K562 (cell line): Measurements from ENCODE around the gene ZNF672. TPM values are rescaled to one million over a fixed set of nuclear protein-coding genes. Genes with fewer than 3 reads are reported as not detected.
A peak's percentile ranks its signal among the peaks of the same experiment; 100 is the strongest.

ENCODE experiments used
- ARNT ChIP-seq, 2 experiments: fragments of 450-650 bp; IDR thresholded peaks; 2 replicates each; pipeline ENCODE4 v1.6.1; 2016; ENCODE audit warnings: mild to moderate bottlenecking in 1 of 2
- BRD4 ChIP-seq: fragments of 200-600 bp; sonication (generic); IDR thresholded peaks from 2 replicates; pipeline ENCODE4 v1.6.1; 2017; ENCODE audit warnings: inconsistent platforms
- CC2D1A ChIP-seq: fragments of 450-650 bp; IDR thresholded peaks from 2 replicates; pipeline ENCODE4 v1.6.1; 2017; ENCODE audit warnings: mild to moderate bottlenecking
- CHD2 ChIP-seq: IDR thresholded peaks from 2 replicates; pipeline ENCODE4 v1.6.1; 2011; ENCODE audit warnings: low read depth, low read length
- DNMT1 ChIP-seq: fragments of 450-650 bp; IDR thresholded peaks from 2 replicates; pipeline ENCODE4 v1.6.1; 2016; ENCODE audit warnings: antibody characterized with exemption, mild to moderate bottlenecking
- FOSL1 ChIP-seq: fragments of 200-800 bp; sonication (Bioruptor generic); conservative IDR thresholded peaks from 2 replicates; pipeline ENCODE4 v1.6.1; 2016; ENCODE audit warnings: missing genetic modification characterization, missing compliant biosample characterization
- HDAC3 ChIP-seq: fragments of 450-650 bp; IDR thresholded peaks from 2 replicates; pipeline ENCODE4 v1.6.1; 2018; ENCODE audit warnings: borderline replicate concordance, mild to moderate bottlenecking, moderate library complexity; ENCODE audit not compliant: partially characterized antibody
- IFI16 ChIP-seq: fragments of 250-450 bp; sonication (Bioruptor Pico); IDR thresholded peaks from 2 replicates; pipeline ENCODE4 v2.1.2; 2022; ENCODE audit warnings: mild to moderate bottlenecking, inconsistent platforms
- MED1 ChIP-seq: sonication (generic); formaldehyde crosslinking; IDR thresholded peaks from 2 replicates; pipeline ENCODE4 v1.8.1; 2023; ENCODE audit warnings: missing genetic modification reagents, borderline replicate concordance
- NR2C1 ChIP-seq, 2 experiments: fragments of 450-650 bp; IDR thresholded peaks; 2 replicates each; pipeline ENCODE4 v1.6.1; 2017; ENCODE audit warnings: mild to moderate bottlenecking in 2 of 2, antibody characterized with exemption in 1 of 2, inconsistent platforms in 1 of 2, missing compliant biosample characterization in 1 of 2, missing genetic modification characterization in 1 of 2
- POLR2H ChIP-seq: IDR thresholded peaks from 2 replicates; pipeline ENCODE4 v1.6.1; 2016; ENCODE audit warnings: missing genetic modification characterization, low read depth, mild to moderate bottlenecking, control low read depth, missing compliant biosample characterization, moderate library complexity
- ZKSCAN1 ChIP-seq: fragments of 150-350 bp; IDR thresholded peaks from 2 replicates; pipeline ENCODE4 v1.6.1; 2016; ENCODE audit warnings: low read depth, low read length
- ZNF696 ChIP-seq: fragments of 250-450 bp; sonication (Bioruptor Pico); conservative IDR thresholded peaks from 2 replicates; pipeline ENCODE4 v1.4.0; 2020; ENCODE audit warnings: mild to moderate bottlenecking, moderate library complexity
- ZNF717 ChIP-seq: fragments of 250-450 bp; sonication (Bioruptor Pico); IDR thresholded peaks from 2 replicates; pipeline ENCODE4 v1.5.0; 2021
- ZNF76 ChIP-seq: fragments of 250-450 bp; sonication (Bioruptor Pico); IDR thresholded peaks from 2 replicates; pipeline ENCODE4 v1.4.0; 2020; ENCODE audit warnings: mild to moderate bottlenecking, moderate library complexity, borderline replicate concordance
- polyA plus RNA-seq, 8 experiments: library from polyadenylated mRNA; depleted of rRNA in 4 of 8; stranded (reverse) in 5 of 8; unstranded in 3 of 8; fragments of >200 nt; fragmentation: Nextera tagmentation in 2 of 8; fragmentation: Illumina TruSeq in 1 of 8; extraction: Ambion mirVana in 2 of 8; extraction: Trizol in 1 of 8; gene quantifications; 2 replicates each; pipeline versions ENCODE4 v1.2.1 to v1.2.3, GENCODE V29; 2011 to 2014; ENCODE audit warnings: inconsistent platforms in 1 of 8, missing spikeins in 1 of 8
- total RNA-seq, 7 experiments: library from RNA; depleted of rRNA in 6 of 7; stranded (reverse); fragments of >200 nt in 6 of 7; fragmentation: Illumina TruSeq in 2 of 7; extraction: Trizol in 2 of 7; gene quantifications; 2 replicates each; pipeline versions ENCODE4 v1.2.1 to v1.2.3, GENCODE V29; 2011 to 2021; ENCODE audit warnings: low replicate concordance in 1 of 7
- TF ChIP-seq, protein P1 (sequence below): fragments of 450-650 bp; IDR thresholded peaks from 2 replicates; pipeline ENCODE4 v1.7.1; 2018; ENCODE audit warnings: mild to moderate bottlenecking, low read depth; ENCODE audit not compliant: partially characterized antibody
- TF ChIP-seq, protein P2 (sequence below): fragments of 450-650 bp; IDR thresholded peaks from 2 replicates; pipeline ENCODE4 v1.6.1; 2018; ENCODE audit not compliant: partially characterized antibody
- TF ChIP-seq, protein P3 (sequence below), 2 experiments: fragments of 450-650 bp; IDR thresholded peaks; 2 replicates each; pipeline ENCODE4 v1.6.1; 2018; ENCODE audit warnings: mild to moderate bottlenecking in 2 of 2, low read depth in 1 of 2; ENCODE audit not compliant: partially characterized antibody in 2 of 2

The ZNF672 gene
- total and polyA plus RNA-seq, 9 of the 15 experiments (the other 6 are each of a cell fraction or from before 2014, with no cell fraction given), result 1.9 to 57.9 (median 24.1) TPM

DNA sequence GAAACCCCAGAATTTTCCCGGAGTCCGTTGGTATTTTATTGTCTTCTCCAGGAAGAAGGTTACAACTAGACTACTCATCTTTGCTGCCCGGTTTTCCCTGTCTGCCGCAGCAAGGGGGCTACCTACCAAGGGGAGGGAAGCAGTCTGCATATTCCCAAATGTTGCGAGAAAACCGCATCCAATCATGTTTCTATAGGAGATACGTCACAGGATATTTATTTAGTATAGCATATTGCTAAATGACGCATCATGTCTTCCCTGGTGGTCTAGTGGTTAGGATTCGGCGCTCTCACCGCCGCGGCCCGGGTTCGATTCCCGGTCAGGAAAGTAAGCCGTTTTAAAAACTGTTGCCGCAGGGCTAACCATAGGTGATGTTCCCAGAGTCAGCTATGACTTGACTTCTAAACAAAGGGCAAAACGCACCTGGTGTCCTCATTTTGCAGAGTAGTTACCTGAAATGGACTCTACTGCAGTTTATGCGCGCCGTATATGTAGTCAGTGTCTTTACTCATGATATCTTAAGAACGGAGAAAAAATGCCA lies 36.0 kb downstream of the ZNF672 start (continued):
- TF ChIP-seq, protein P1, sequence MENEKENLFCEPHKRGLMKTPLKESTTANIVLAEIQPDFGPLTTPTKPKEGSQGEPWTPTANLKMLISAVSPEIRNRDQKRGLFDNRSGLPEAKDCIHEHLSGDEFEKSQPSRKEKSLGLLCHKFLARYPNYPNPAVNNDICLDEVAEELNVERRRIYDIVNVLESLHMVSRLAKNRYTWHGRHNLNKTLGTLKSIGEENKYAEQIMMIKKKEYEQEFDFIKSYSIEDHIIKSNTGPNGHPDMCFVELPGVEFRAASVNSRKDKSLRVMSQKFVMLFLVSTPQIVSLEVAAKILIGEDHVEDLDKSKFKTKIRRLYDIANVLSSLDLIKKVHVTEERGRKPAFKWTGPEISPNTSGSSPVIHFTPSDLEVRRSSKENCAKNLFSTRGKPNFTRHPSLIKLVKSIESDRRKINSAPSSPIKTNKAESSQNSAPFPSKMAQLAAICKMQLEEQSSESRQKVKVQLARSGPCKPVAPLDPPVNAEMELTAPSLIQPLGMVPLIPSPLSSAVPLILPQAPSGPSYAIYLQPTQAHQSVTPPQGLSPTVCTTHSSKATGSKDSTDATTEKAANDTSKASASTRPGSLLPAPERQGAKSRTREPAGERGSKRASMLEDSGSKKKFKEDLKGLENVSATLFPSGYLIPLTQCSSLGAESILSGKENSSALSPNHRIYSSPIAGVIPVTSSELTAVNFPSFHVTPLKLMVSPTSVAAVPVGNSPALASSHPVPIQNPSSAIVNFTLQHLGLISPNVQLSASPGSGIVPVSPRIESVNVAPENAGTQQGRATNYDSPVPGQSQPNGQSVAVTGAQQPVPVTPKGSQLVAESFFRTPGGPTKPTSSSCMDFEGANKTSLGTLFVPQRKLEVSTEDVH, result peak; percentile 26
- TF ChIP-seq ZNF76 (CRISPR knock-in tag) (no peak), HDAC3 (peak; percentile 33), ZNF696 (CRISPR knock-in tag) (no peak), POLR2H (tag) (peak; percentile 100), MED1 (CRISPR knock-in tag) (no peak), BRD4 (peak; percentile 98), CHD2 (peak; percentile 58), ARNT (IDR thresholded peaks at IDR 0.05) (peak; percentile 65 to 90; a peak in 3 of 4 replicates), CC2D1A (no peak), NR2C1 (IDR thresholded peaks at IDR 0.05) (no peak), NR2C1 (tag; IDR thresholded peaks at IDR 0.05) (no peak; the same call in 1 of the 2 replicates), ZNF717 (CRISPR knock-in tag) (no peak), FOSL1 (tag) (peak; percentile 84), IFI16 (CRISPR knock-in tag) (no peak), DNMT1 (no peak), ZKSCAN1 (0 out of 2 replicates have a peak, but pooled peaks have one; percentile 27)
- TF ChIP-seq, protein P2, sequence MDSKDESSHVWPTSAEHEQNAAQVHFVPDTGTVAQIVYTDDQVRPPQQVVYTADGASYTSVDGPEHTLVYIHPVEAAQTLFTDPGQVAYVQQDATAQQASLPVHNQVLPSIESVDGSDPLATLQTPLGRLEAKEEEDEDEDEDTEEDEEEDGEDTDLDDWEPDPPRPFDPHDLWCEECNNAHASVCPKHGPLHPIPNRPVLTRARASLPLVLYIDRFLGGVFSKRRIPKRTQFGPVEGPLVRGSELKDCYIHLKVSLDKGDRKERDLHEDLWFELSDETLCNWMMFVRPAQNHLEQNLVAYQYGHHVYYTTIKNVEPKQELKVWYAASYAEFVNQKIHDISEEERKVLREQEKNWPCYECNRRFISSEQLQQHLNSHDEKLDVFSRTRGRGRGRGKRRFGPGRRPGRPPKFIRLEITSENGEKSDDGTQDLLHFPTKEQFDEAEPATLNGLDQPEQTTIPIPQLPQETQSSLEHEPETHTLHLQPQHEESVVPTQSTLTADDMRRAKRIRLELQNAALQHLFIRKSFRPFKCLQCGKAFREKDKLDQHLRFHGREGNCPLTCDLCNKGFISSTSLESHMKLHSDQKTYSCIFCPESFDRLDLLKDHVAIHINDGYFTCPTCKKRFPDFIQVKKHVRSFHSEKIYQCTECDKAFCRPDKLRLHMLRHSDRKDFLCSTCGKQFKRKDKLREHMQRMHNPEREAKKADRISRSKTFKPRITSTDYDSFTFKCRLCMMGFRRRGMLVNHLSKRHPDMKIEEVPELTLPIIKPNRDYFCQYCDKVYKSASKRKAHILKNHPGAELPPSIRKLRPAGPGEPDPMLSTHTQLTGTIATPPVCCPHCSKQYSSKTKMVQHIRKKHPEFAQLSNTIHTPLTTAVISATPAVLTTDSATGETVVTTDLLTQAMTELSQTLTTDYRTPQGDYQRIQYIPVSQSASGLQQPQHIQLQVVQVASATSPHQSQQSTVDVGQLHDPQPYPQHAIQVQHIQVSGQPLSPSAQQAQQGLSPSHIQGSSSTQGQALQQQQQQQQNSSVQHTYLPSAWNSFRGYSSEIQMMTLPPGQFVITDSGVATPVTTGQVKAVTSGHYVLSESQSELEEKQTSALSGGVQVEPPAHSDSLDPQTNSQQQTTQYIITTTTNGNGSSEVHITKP, result peak; percentile 41
- TF ChIP-seq, protein P3, sequence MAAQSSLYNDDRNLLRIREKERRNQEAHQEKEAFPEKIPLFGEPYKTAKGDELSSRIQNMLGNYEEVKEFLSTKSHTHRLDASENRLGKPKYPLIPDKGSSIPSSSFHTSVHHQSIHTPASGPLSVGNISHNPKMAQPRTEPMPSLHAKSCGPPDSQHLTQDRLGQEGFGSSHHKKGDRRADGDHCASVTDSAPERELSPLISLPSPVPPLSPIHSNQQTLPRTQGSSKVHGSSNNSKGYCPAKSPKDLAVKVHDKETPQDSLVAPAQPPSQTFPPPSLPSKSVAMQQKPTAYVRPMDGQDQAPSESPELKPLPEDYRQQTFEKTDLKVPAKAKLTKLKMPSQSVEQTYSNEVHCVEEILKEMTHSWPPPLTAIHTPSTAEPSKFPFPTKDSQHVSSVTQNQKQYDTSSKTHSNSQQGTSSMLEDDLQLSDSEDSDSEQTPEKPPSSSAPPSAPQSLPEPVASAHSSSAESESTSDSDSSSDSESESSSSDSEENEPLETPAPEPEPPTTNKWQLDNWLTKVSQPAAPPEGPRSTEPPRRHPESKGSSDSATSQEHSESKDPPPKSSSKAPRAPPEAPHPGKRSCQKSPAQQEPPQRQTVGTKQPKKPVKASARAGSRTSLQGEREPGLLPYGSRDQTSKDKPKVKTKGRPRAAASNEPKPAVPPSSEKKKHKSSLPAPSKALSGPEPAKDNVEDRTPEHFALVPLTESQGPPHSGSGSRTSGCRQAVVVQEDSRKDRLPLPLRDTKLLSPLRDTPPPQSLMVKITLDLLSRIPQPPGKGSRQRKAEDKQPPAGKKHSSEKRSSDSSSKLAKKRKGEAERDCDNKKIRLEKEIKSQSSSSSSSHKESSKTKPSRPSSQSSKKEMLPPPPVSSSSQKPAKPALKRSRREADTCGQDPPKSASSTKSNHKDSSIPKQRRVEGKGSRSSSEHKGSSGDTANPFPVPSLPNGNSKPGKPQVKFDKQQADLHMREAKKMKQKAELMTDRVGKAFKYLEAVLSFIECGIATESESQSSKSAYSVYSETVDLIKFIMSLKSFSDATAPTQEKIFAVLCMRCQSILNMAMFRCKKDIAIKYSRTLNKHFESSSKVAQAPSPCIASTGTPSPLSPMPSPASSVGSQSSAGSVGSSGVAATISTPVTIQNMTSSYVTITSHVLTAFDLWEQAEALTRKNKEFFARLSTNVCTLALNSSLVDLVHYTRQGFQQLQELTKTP (IDR thresholded peaks at IDR 0.05; ENCODE audit: low read depth in 1 of 2, partially characterized antibody in 2 of 2), result peak in 1 of 2 experiments; percentile 70
